HepG2 (cell line): Measurements from ENCODE around the gene SLC1A2. TPM values are rescaled to one million over a fixed set of nuclear protein-coding genes. Genes with fewer than 3 reads are reported as not detected.

Experiments
- ATAC-seq: fragments of 200-7000 bp; cut with Tn5 transposase; 3 replicates; pipeline ENCODE4 v1.9.1; 2020; ENCODE audit warnings: mild to moderate bottlenecking, moderate library complexity
- BruUV-seq: library from RNA; stranded (reverse); fragments of 400-500 nt; replicated peaks from 2 replicates; lab custom pipeline; 2021; lab: Mats Ljungman, UMichigan
- CTCF ChIA-PET: fragments of 300-600 bp; formaldehyde crosslinking; extraction: SDS; loops from one replicate; lab custom pipeline; 2021; ENCODE audit warnings: low total read pairs, inconsistent platforms, low intra/inter-chr PET ratio; lab: Yijun Ruan, JAX
- POLR2A ChIA-PET: fragments of 350-600 bp; sonication (Branson Sonifier 250); formaldehyde crosslinking; loops from one replicate; lab custom pipeline; 2020; ENCODE audit warnings: antibody characterized with exemption, inconsistent platforms; lab: Yijun Ruan, JAX
- DNase-seq: peaks from one replicate; pipeline ENCODE4 v3.0.0-alpha.2; 2015; ENCODE audit warnings: low spot score
- FAIRE-seq: peaks from 3 replicates; lab custom pipeline; 2011; peaks lifted over from hg19 to GRCh38; lab: Jason Lieb, UNC
- H2AFZ ChIP-seq: one replicate; pipeline ENCODE4 v1.6.1; 2011; ENCODE audit warnings: low read length, inconsistent platforms
- H3K27ac ChIP-seq: fragments of 300-600 bp; 3 replicates; pipeline ENCODE4 v1.8.0; 2011; ENCODE audit warnings: mixed run types, mild to moderate bottlenecking, mixed read lengths, low read length, inconsistent platforms; ENCODE audit not compliant: insufficient read depth; ENCODE audit errors: extremely low read length
- H3K27me3 ChIP-seq, 2 experiments: fragments of 200-600 bp in 1 of 2; 2 replicates in 1 of 2; 3 replicates in 1 of 2; pipeline versions ENCODE4 v1.6.0 to v1.8.0; 2011; ENCODE audit warnings: low read length in 2 of 2, mild to moderate bottlenecking in 2 of 2, moderate library complexity in 2 of 2, inconsistent platforms in 1 of 2; ENCODE audit not compliant: insufficient read depth in 2 of 2, control insufficient read depth in 1 of 2
- H3K36me3 ChIP-seq, 2 experiments: fragments of 200-600 bp in 1 of 2; replicated peaks in 1 of 2; 2 replicates in 1 of 2; 3 replicates in 1 of 2; pipeline versions ENCODE4 v1.5.1 to v1.8.0; 2011; ENCODE audit warnings: low read length in 2 of 2, inconsistent platforms in 1 of 2; ENCODE audit not compliant: insufficient read depth in 2 of 2, control insufficient read depth in 1 of 2
- H3K4me1 ChIP-seq: 2 replicates; pipeline ENCODE4 v1.5.1; 2012; ENCODE audit warnings: low read length, inconsistent platforms; ENCODE audit not compliant: insufficient read depth
- H3K4me2 ChIP-seq: 2 replicates; pipeline ENCODE4 v1.6.0; 2011; ENCODE audit warnings: low read depth, low read length, inconsistent platforms
- H3K4me3 ChIP-seq, 3 experiments: fragments of 200-600 bp in 1 of 3; sonication (generic), shearing (Covaris generic) in 1 of 3; replicated peaks in 1 of 3; 2 replicates each; pipeline ENCODE4 v1.5.1; 2011 to 2016; ENCODE audit warnings: low read length in 3 of 3, inconsistent platforms in 2 of 3, low read depth in 2 of 3, mild to moderate bottlenecking in 2 of 3, control low read depth in 1 of 3, mixed read lengths in 1 of 3; ENCODE audit not compliant: insufficient read depth in 1 of 3
- H3K79me2 ChIP-seq: one replicate; pipeline ENCODE4 v1.6.1; 2011; ENCODE audit warnings: low read length, inconsistent platforms; ENCODE audit not compliant: insufficient read depth
- H3K9ac ChIP-seq: 2 replicates; pipeline ENCODE4 v1.6.0; 2011; ENCODE audit warnings: mild to moderate bottlenecking, low read depth, low read length, inconsistent platforms; ENCODE audit not compliant: insufficient read depth
- H3K9me3 ChIP-seq: 2 replicates; pipeline ENCODE4 v1.5.1; 2012; ENCODE audit warnings: mild to moderate bottlenecking, low read length
- H4K20me1 ChIP-seq: 2 replicates; pipeline ENCODE4 v1.6.0; 2011; ENCODE audit warnings: inconsistent platforms, mild to moderate bottlenecking, low read length, moderate library complexity; ENCODE audit not compliant: insufficient read depth
- ATF7-NPFF ChIP-seq: sonication (generic); formaldehyde crosslinking; IDR thresholded peaks from 2 replicates; pipeline ENCODE4 v1.8.1; 2023; ENCODE audit warnings: mild to moderate bottlenecking, low read depth, missing genetic modification reagents, moderate library complexity
- CC2D1A ChIP-seq: sonication (generic); formaldehyde crosslinking; IDR thresholded peaks from 2 replicates; pipeline ENCODE4 v1.8.1; 2023; ENCODE audit warnings: mild to moderate bottlenecking, missing genetic modification reagents
- CHD2 ChIP-seq: IDR thresholded peaks from 2 replicates; pipeline ENCODE4 v1.6.1; 2011; ENCODE audit warnings: low read depth, low read length, improper control_type of control experiment
- MEIS1 ChIP-seq: sonication (generic); formaldehyde crosslinking; IDR thresholded peaks from 2 replicates; pipeline ENCODE4 v1.9.0; 2021; ENCODE audit warnings: mild to moderate bottlenecking, missing genetic modification reagents, moderate library complexity, borderline replicate concordance
- POLR2AphosphoS2 ChIP-seq: IDR thresholded peaks from 2 replicates; pipeline ENCODE4 v1.6.1; 2011; ENCODE audit warnings: low read depth, low read length, improper control_type of control experiment
- REL ChIP-seq: sonication (generic); formaldehyde crosslinking; conservative IDR thresholded peaks from 2 replicates; pipeline ENCODE4 v1.8.0; 2022; ENCODE audit warnings: mild to moderate bottlenecking, missing genetic modification reagents, moderate library complexity
- U2AF1 ChIP-seq: fragments of 200-400 bp; formaldehyde crosslinking; optimal IDR thresholded peaks from 2 replicates; pipeline ENCODE3; 2017; ENCODE audit warnings: mild to moderate bottlenecking, low read depth, low read length
- ZBTB8A ChIP-seq: sonication (generic); formaldehyde crosslinking; IDR thresholded peaks from 2 replicates; pipeline ENCODE4 v1.4.0; 2020; ENCODE audit warnings: mild to moderate bottlenecking, low read depth, missing genetic modification reagents, borderline replicate concordance
- ZFP1 ChIP-seq: IDR thresholded peaks from 2 replicates; pipeline ENCODE4 v1.6.1; 2016
- ZNF615 ChIP-seq: sonication (generic); formaldehyde crosslinking; IDR thresholded peaks from 2 replicates; pipeline ENCODE4 v1.5.0; 2020; ENCODE audit warnings: mild to moderate bottlenecking, missing genetic modification reagents, borderline replicate concordance
- ZNF841 ChIP-seq: sonication (generic); formaldehyde crosslinking; IDR thresholded peaks from 2 replicates; pipeline ENCODE4 v1.8.1; 2023; ENCODE audit warnings: missing genetic modification reagents, borderline replicate concordance
- ZNF878 ChIP-seq: sonication (generic); formaldehyde crosslinking; IDR thresholded peaks from 2 replicates; pipeline ENCODE4 v1.8.1; 2023; ENCODE audit warnings: mild to moderate bottlenecking, missing genetic modification reagents, moderate library complexity
- WGBS: methylation state at CpG from one replicate; pipeline ENCODE4 v1.1.6; 2017; ENCODE audit warnings: low lambda C conversion rate; 5-methylcytosine and 5-hydroxymethylcytosine counted together
- in situ Hi-C: cut with HindIII; loops from 2 replicates; pipeline ENCODE4 v1.10.0; 2017; ENCODE audit warnings: low pct_unique_long_range_greater_than_20kb; ENCODE audit not compliant: extremely low pct_ligation_motif_present
- intact Hi-C: fragments of 100-400 bp; cut with micrococcal nuclease; formaldehyde crosslinking; loops from one replicate; pipeline ENCODE4 v1.10.0; 2022; ENCODE audit not compliant: unreplicated experiment
- polyA plus RNA-seq, 8 experiments: library from polyadenylated mRNA; depleted of rRNA in 3 of 8; stranded (reverse) in 7 of 8; unstranded in 1 of 8; fragments of >200 nt; fragmentation: Illumina TruSeq in 4 of 8; extraction: Trizol in 4 of 8; gene quantifications; 2 replicates each; pipeline versions ENCODE4 v1.2.1 to v1.2.3, GENCODE V29; 2011 to 2016; ENCODE audit warnings: low read depth in 4 of 8, missing spikeins in 1 of 8, mixed read lengths in 1 of 8; ENCODE audit not compliant: insufficient read depth in 1 of 8
- total RNA-seq, 5 experiments: library from RNA; depleted of rRNA; stranded (reverse); fragments of >200 nt; fragmentation: Illumina TruSeq; extraction: Trizol; gene quantifications; 2 replicates each; pipeline ENCODE4 v1.2.3, GENCODE V29; 2016; ENCODE audit warnings: low read depth in 1 of 5
- TF ChIP-seq, protein P1 (sequence below): fragments of 450-650 bp; IDR thresholded peaks from 2 replicates; pipeline ENCODE4 v1.6.1; 2017; ENCODE audit warnings: mild to moderate bottlenecking
- TF ChIP-seq, protein P2 (sequence below): sonication (generic); formaldehyde crosslinking; IDR thresholded peaks from 2 replicates; pipeline ENCODE4 v1.9.0; 2021; ENCODE audit warnings: missing genetic modification reagents, mild to moderate bottlenecking, borderline replicate concordance

Gene SLC1A2
- total and polyA plus RNA-seq, 2 of the 13 experiments (the other 11 are each of a cell fraction or from before 2014, with no cell fraction given), result 23.2 to 43.2 TPM

DNA sequence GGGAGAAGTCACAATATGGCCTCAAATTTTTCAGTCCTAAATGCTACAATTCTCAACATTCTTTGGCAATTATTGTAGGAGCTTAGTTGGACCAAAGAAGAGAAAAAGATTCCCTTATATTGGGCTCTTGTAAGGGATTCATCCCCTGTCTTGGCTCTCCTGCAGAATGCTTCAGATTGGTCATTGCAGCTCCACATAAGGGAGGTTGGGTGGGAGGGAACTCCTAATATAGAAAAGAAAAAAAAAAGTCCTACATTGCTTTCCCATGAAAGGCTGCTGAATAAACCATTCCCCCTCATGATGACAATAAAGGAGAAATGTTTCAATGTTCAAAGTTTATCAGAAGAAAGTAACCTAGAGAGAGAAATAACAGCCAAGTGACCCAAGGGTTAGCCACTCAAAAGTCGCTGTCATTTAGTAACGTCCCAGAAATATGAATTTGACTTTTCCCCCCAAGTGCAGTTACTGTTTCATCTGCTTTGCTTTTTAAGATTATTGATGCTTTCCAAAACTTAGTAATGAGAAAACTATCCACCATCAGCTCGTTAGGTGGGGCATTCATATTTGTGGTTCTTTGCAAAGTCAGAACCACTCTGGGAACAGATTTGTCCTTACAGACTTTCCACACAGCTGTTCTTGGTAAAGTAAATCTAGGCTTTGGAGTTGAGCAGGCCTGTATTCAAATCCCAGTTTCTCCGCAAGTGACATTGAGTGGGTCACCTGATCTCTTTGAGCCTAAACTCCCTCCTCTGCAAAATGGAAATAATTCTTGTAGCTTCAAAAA is 5.0 kb upstream of the SLC1A2 start:
- no peaks in the 10 kb centered on the region for H4K20me1 ChIP-seq
- no peak overlapping the region for H3K4me3 ChIP-seq
- peaks cover 5 to 38% of the 10 kb centered on the region in 2 experiments; a peak in 3 of 5 replicates for H3K27me3 ChIP-seq
- H3K4me2 ChIP-seq, result no peak overlapping the region
- 14% methylated on average over 4 of the region's 4 CpGs for WGBS
- BruUV-seq, result no TSS peak
- no peaks in the 10 kb centered on the region for H3K4me1 ChIP-seq
- H3K79me2 ChIP-seq, result no peaks in the 10 kb centered on the region
- no peak for ATAC-seq
- POLR2A ChIA-PET, result no interaction called here
- intact Hi-C loops (no loop called here), in situ Hi-C loops (no loop called here)
- H3K27ac ChIP-seq, result no peak overlapping the region
- no peaks in the 10 kb centered on the region for H3K9me3 ChIP-seq
- no peak overlapping the region for H3K9ac ChIP-seq
- TF ChIP-seq, protein P1, sequence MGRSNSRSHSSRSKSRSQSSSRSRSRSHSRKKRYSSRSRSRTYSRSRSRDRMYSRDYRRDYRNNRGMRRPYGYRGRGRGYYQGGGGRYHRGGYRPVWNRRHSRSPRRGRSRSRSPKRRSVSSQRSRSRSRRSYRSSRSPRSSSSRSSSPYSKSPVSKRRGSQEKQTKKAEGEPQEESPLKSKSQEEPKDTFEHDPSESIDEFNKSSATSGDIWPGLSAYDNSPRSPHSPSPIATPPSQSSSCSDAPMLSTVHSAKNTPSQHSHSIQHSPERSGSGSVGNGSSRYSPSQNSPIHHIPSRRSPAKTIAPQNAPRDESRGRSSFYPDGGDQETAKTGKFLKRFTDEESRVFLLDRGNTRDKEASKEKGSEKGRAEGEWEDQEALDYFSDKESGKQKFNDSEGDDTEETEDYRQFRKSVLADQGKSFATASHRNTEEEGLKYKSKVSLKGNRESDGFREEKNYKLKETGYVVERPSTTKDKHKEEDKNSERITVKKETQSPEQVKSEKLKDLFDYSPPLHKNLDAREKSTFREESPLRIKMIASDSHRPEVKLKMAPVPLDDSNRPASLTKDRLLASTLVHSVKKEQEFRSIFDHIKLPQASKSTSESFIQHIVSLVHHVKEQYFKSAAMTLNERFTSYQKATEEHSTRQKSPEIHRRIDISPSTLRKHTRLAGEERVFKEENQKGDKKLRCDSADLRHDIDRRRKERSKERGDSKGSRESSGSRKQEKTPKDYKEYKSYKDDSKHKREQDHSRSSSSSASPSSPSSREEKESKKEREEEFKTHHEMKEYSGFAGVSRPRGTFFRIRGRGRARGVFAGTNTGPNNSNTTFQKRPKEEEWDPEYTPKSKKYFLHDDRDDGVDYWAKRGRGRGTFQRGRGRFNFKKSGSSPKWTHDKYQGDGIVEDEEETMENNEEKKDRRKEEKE, result no peak
- TF ChIP-seq MEIS1 (CRISPR knock-in tag) (no peak), U2AF1 (no peak), POLR2AphosphoS2 (no peak), CHD2 (no peak), ATF7-NPFF (CRISPR knock-in tag) (no peak), CC2D1A (CRISPR knock-in tag) (no peak), ZNF841 (CRISPR knock-in tag) (no peak), ZBTB8A (no peak), ZNF615 (CRISPR knock-in tag) (no peak), ZNF878 (CRISPR knock-in tag) (no peak), ZFP1 (CRISPR knock-in tag) (no peak), REL (CRISPR knock-in tag) (no peak)
- TF ChIP-seq, protein P2, sequence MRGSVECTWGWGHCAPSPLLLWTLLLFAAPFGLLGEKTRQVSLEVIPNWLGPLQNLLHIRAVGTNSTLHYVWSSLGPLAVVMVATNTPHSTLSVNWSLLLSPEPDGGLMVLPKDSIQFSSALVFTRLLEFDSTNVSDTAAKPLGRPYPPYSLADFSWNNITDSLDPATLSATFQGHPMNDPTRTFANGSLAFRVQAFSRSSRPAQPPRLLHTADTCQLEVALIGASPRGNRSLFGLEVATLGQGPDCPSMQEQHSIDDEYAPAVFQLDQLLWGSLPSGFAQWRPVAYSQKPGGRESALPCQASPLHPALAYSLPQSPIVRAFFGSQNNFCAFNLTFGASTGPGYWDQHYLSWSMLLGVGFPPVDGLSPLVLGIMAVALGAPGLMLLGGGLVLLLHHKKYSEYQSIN (CRISPR knock-in tag), result no peak
- CTCF ChIA-PET, result no interaction called here
- H3K36me3 ChIP-seq, result no peaks in the 10 kb centered on the region
- DNase-seq, result no peak
- no peak overlapping the region for H2AFZ ChIP-seq
- no peak for FAIRE-seq
